Skeletal muscle tissue (tissue), 4 donors: ENCODE results near the gene TMSB10. TPM values are rescaled to one million over a fixed set of nuclear protein-coding genes. Genes with fewer than 3 reads are reported as not detected.

Experiments
- H3K27ac ChIP-seq: one replicate; pipeline ENCODE4 v1.7.0; 2013; ENCODE audit warnings: mild to moderate bottlenecking, low read depth, low read length, inconsistent platforms
- H3K27me3 ChIP-seq, 3 donors: one replicate each; pipeline ENCODE4 v1.7.0; 2013; ENCODE audit warnings: low read length in 3 of 3; ENCODE audit not compliant: control insufficient read depth in 3 of 3, insufficient read depth in 3 of 3
- H3K36me3 ChIP-seq, 3 donors: one replicate each; pipeline ENCODE4 v1.7.0; 2013; ENCODE audit warnings: low read length in 3 of 3; ENCODE audit not compliant: control insufficient read depth in 3 of 3, insufficient read depth in 3 of 3
- H3K4me1 ChIP-seq, 3 donors: one replicate each; pipeline ENCODE4 v1.7.0; 2013; ENCODE audit warnings: low read length in 3 of 3, mild to moderate bottlenecking in 3 of 3; ENCODE audit not compliant: control insufficient read depth in 3 of 3, insufficient read depth in 3 of 3
- H3K4me3 ChIP-seq, 3 donors: one replicate each; pipeline ENCODE4 v1.7.0; 2013; ENCODE audit warnings: low read length in 3 of 3
- H3K9ac ChIP-seq, 3 donors: one replicate each; pipeline ENCODE4 v1.7.0; 2013; ENCODE audit warnings: low read length in 3 of 3, mild to moderate bottlenecking in 3 of 3, moderate library complexity in 2 of 3, low read depth in 1 of 3
- H3K9me3 ChIP-seq, 3 donors: one replicate each; pipeline ENCODE4 v1.7.0; 2013; ENCODE audit warnings: low read length in 3 of 3; ENCODE audit not compliant: control insufficient read depth in 3 of 3
- total RNA-seq: library from RNA; depleted of rRNA; stranded (reverse); fragments of >200 nt; gene quantifications from one replicate; pipeline ENCODE4 v1.2.3, GENCODE V29; 2014
- donor health status: Osteomylitis.

Gene TMSB10
- total RNA-seq, 1 donor from 2014 or later = 3,298 TPM

GRCh38 chr2:84888401-84889276, 16.8 kb upstream of the TMSB10 start:
- peak overlapping the region in 2 of 3 donors; percentile 1 to 57 for H3K9ac ChIP-seq
- H3K4me3 ChIP-seq = peak overlapping the region in 2 of 3 donors; percentile 41
- peaks cover 0 to 4% (median 3%) of the 10 kb centered on the region in 3 donors for H3K27me3 ChIP-seq
- peaks cover 0 to 8% (median 2%) of the 10 kb centered on the region in 3 donors for H3K4me1 ChIP-seq
- H3K9me3 ChIP-seq = no peaks in the 10 kb centered on the region
- H3K27ac ChIP-seq = peak overlapping the region; percentile 48
- no peaks in the 10 kb centered on the region for H3K36me3 ChIP-seq

- Histone ChIP-seq H3K27ac (no peak overlapping the region), H3K36me3 (no peaks in the 10 kb centered on the region), H3K4me1 (peaks cover 2 to 8% (median 4%) of the 10 kb centered on the region in 3 donors), H3K9me3 (no peaks in the 10 kb centered on the region), H3K4me3 (peak overlapping the region in 1 of 3 donors; percentile 41), H3K27me3 (peaks cover 0 to 3% (median 0%) of the 10 kb centered on the region in 3 donors), H3K9ac (peak overlapping the region in 1 of 3 donors; percentile 57)
Measured at GRCh38 chr2:84889332-84889731, 16.1 kb upstream of the TMSB10 start.

- Histone ChIP-seq H3K27me3 (no peaks in the 10 kb centered on the region), H3K9me3 (no peaks in the 10 kb centered on the region), H3K9ac (no peak overlapping the region), H3K27ac (no peak overlapping the region), H3K36me3 (no peaks in the 10 kb centered on the region), H3K4me1 (peaks cover 4 to 8% (median 7%) of the 10 kb centered on the region in 3 donors), H3K4me3 (no peak overlapping the region)
Measured at GRCh38 chr2:84891355-84892010, 14.0 kb upstream of the TMSB10 start.

- Histone ChIP-seq H3K4me3 (no peak overlapping the region), H3K27me3 (no peaks in the 10 kb centered on the region), H3K4me1 (peaks cover 7 to 9% (median 8%) of the 10 kb centered on the region in 3 donors), H3K36me3 (no peaks in the 10 kb centered on the region), H3K9me3 (no peaks in the 10 kb centered on the region), H3K9ac (no peak overlapping the region), H3K27ac (no peak overlapping the region)
Measured at GRCh38 chr2:84894131-84894586, 11.3 kb upstream of the TMSB10 start.

- Histone ChIP-seq H3K36me3 (no peaks in the 10 kb centered on the region), H3K9me3 (no peaks in the 10 kb centered on the region), H3K27ac (no peak overlapping the region), H3K4me1 (peaks cover 6 to 9% (median 7%) of the 10 kb centered on the region in 3 donors), H3K27me3 (no peaks in the 10 kb centered on the region), H3K9ac (no peak overlapping the region), H3K4me3 (no peak overlapping the region)
Measured at GRCh38 chr2:84894758-84895520, 10.5 kb upstream of the TMSB10 start.

GRCh38 chr2:84896567-84896966, 8.9 kb upstream of the TMSB10 start:
- Histone ChIP-seq H3K9me3 (no peaks in the 10 kb centered on the region), H3K27me3 (no peaks in the 10 kb centered on the region), H3K4me1 (peaks cover 6 to 9% (median 7%) of the 10 kb centered on the region in 3 donors), H3K9ac (no peak overlapping the region), H3K4me3 (no peak overlapping the region), H3K36me3 (no peaks in the 10 kb centered on the region), H3K27ac (no peak overlapping the region)

- Histone ChIP-seq H3K9ac (no peak overlapping the region), H3K27ac (peak overlapping the region; percentile 22), H3K36me3 (no peaks in the 10 kb centered on the region), H3K9me3 (no peaks in the 10 kb centered on the region), H3K4me1 (peaks cover 6 to 9% (median 7%) of the 10 kb centered on the region in 3 donors), H3K27me3 (no peaks in the 10 kb centered on the region), H3K4me3 (no peak overlapping the region)
Measured at GRCh38 chr2:84897773-84898172, 7.7 kb upstream of the TMSB10 start.

- Histone ChIP-seq H3K27me3 (no peaks in the 10 kb centered on the region), H3K4me1 (peaks cover 6 to 11% (median 8%) of the 10 kb centered on the region in 3 donors), H3K9me3 (no peaks in the 10 kb centered on the region), H3K4me3 (no peak overlapping the region), H3K36me3 (no peaks in the 10 kb centered on the region), H3K9ac (no peak overlapping the region), H3K27ac (no peak overlapping the region)
Measured at GRCh38 chr2:84899304-84900204, 5.9 kb upstream of the TMSB10 start.

GRCh38 chr2:84900971-84901370, 4.5 kb upstream of the TMSB10 start:
- Histone ChIP-seq H3K9ac (no peak overlapping the region), H3K36me3 (no peaks in the 10 kb centered on the region), H3K4me1 (peaks cover 5 to 16% (median 6%) of the 10 kb centered on the region in 3 donors), H3K27me3 (peaks cover 0 to 3% (median 0%) of the 10 kb centered on the region in 3 donors), H3K27ac (no peak overlapping the region), H3K9me3 (no peaks in the 10 kb centered on the region), H3K4me3 (no peak overlapping the region)
